ENCODE data around the gene ANAPC2. TPM values are rescaled to one million over a fixed set of nuclear protein-coding genes. Genes with fewer than 3 reads are reported as not detected.

The ANAPC2 gene
- total RNA-seq, 1 experiment from 2014 or later = 58.8 TPM

- no peak for DNase-seq (ENCODE audit: low spot score)
- in situ Hi-C loops (cut with HindIII; ENCODE audit: low sequenced_read_pairs) = loop anchor here (25.0 kb wide), 1 partner anchor 222 kb away; the partner anchor contains the start of genes C8G and FBXW5
Measured at GRCh38 chr9:137159105-137160053, 29.0 kb downstream of the ANAPC2 start.

- DNase-seq (ENCODE audit: low spot score) = no peak
- in situ Hi-C loops (cut with HindIII; ENCODE audit: low sequenced_read_pairs) = loop anchor here (25.0 kb wide), 1 partner anchor 221 kb away; the partner anchor contains the start of genes C8G and FBXW5
Measured at GRCh38 chr9:137158625-137159024, 29.7 kb downstream of the ANAPC2 start.

GRCh38 chr9:137157618-137158415 is 30.5 kb downstream of the ANAPC2 start:
- peak; percentile 93 for DNase-seq (ENCODE audit: low spot score)
- in situ Hi-C loops (cut with HindIII; ENCODE audit: low sequenced_read_pairs) = loop anchor here (25.0 kb wide), 1 partner anchor 221 kb away; the partner anchor contains the start of genes C8G and FBXW5

- no peak for DNase-seq (ENCODE audit: low spot score)
- in situ Hi-C loops (cut with HindIII; ENCODE audit: low sequenced_read_pairs) = loop anchor here (25.0 kb wide), 1 partner anchor 219 kb away; the partner anchor contains the start of genes C8G and FBXW5
Measured at GRCh38 chr9:137156567-137157375, 31.6 kb downstream of the ANAPC2 start.

GRCh38 chr9:137152844-137153405 is 35.4 kb downstream of the ANAPC2 start:
- in situ Hi-C loops (cut with HindIII; ENCODE audit: low sequenced_read_pairs) = loop anchor here (25.0 kb wide), 1 partner anchor 216 kb away; the partner anchor contains the start of genes C8G and FBXW5
- DNase-seq (ENCODE audit: low spot score) = no peak

- in situ Hi-C loops (cut with HindIII; ENCODE audit: low sequenced_read_pairs) = loop anchor here (25.0 kb wide), 1 partner anchor 214 kb away; the partner anchor contains the start of genes C8G and FBXW5
- no peak for DNase-seq (ENCODE audit: low spot score)
Measured at GRCh38 chr9:137150617-137151457, 37.5 kb downstream of the ANAPC2 start.

GRCh38 chr9:137149942-137150616 is 38.3 kb downstream of the ANAPC2 start:
- in situ Hi-C loops (cut with HindIII; ENCODE audit: low sequenced_read_pairs) = loop anchor here (25.0 kb wide), 1 partner anchor 213 kb away; the partner anchor contains the start of genes C8G and FBXW5
- DNase-seq (ENCODE audit: low spot score) = no peak

- DNase-seq (ENCODE audit: low spot score) = no peak
- in situ Hi-C loops (cut with HindIII; ENCODE audit: low sequenced_read_pairs) = no loop called here
Measured at GRCh38 chr9:137149363-137149762, 39.0 kb downstream of the ANAPC2 start.

GRCh38 chr9:137148661-137149060 is 39.7 kb downstream of the ANAPC2 start:
- DNase-seq (ENCODE audit: low spot score) = no peak
- in situ Hi-C loops (cut with HindIII; ENCODE audit: low sequenced_read_pairs) = no loop called here

- no peak for DNase-seq (ENCODE audit: low spot score)
- in situ Hi-C loops (cut with HindIII; ENCODE audit: low sequenced_read_pairs) = no loop called here
Measured at GRCh38 chr9:137148242-137148641, 40.1 kb downstream of the ANAPC2 start.

GRCh38 chr9:137147793-137148160 is 40.6 kb downstream of the ANAPC2 start:
- no peak for DNase-seq (ENCODE audit: low spot score)
- in situ Hi-C loops (cut with HindIII; ENCODE audit: low sequenced_read_pairs) = no loop called here

- in situ Hi-C loops (cut with HindIII; ENCODE audit: low sequenced_read_pairs) = no loop called here
- DNase-seq (ENCODE audit: low spot score) = no peak
Measured at GRCh38 chr9:137147091-137147792, 41.1 kb downstream of the ANAPC2 start.

GRCh38 chr9:137146527-137146918 is 41.8 kb downstream of the ANAPC2 start:
- in situ Hi-C loops (cut with HindIII; ENCODE audit: low sequenced_read_pairs) = no loop called here
- no peak for DNase-seq (ENCODE audit: low spot score)

- no peak for DNase-seq (ENCODE audit: low spot score)
Measured at GRCh38 chr9:137145731-137146526, 42.4 kb downstream of the ANAPC2 start.

GRCh38 chr9:137143459-137143858 is 44.9 kb downstream of the ANAPC2 start:
- in situ Hi-C loops (cut with HindIII; ENCODE audit: low sequenced_read_pairs) = no loop called here
- no peak for DNase-seq (ENCODE audit: low spot score)

More at GRCh38 chr9:137145731-137146526, 42.4 kb downstream of the ANAPC2 start:
- in situ Hi-C loops (cut with HindIII; ENCODE audit: low sequenced_read_pairs) = no loop called here
